Measurements from ENCODE around the gene AHSA1. TPM values are rescaled to one million over a fixed set of nuclear protein-coding genes. Genes with fewer than 3 reads are reported as not detected.

AHSA1 gene
- 77.5 and 96.1 TPM in 2 replicates for total RNA-seq

GRCh38 chr14:77457522-77458248, at the start of gene AHSA1, which contains the start of gene VIPAS39:
TSS of gene AHSA1 (plus strand) at chr14:77458093. CDS start at chr14:77458190, 97 bp downstream.
TSS of gene VIPAS39 (minus strand) at chr14:77457601. CDS start at chr14:77454102, 3,499 bp downstream.

GRCh38 chr14:77423423-77423822, 34.5 kb upstream of the AHSA1 start, which contains the start of gene NOXRED1:
TSS of gene NOXRED1 (minus strand) at chr14:77423523. CDS start at chr14:77422889, 634 bp downstream.

GRCh38 chr14:77498120-77498979, 40.5 kb downstream of the AHSA1 start, which contains the start of gene ISM2:
TSS of gene ISM2 (minus strand) at chr14:77498816. CDS start at chr14:77498793, 23 bp downstream.

Small RNAs within 50 kb of the gene (small RNA-seq; reads per million reads assigned to genes)
- not detected for gene RF00404 (ENCODE audit: low replicate concordance)

Other genes with a start within 250 kb of the AHSA1 start
- not detected in 2 replicates for gene NGB, start 186.9 kb upstream of the AHSA1 start, total RNA-seq
- gene POMT2, start 137.2 kb upstream of the AHSA1 start, total RNA-seq, result 22.9 and 26.3 TPM in 2 replicates
- 23.5 and 54.5 TPM in 2 replicates for gene GSTZ1, start 137.1 kb upstream of the AHSA1 start, total RNA-seq
- 6.6 and 16.2 TPM in 2 replicates for gene TMED8, start 81.0 kb upstream of the AHSA1 start, total RNA-seq
- 1.5 and 3.6 TPM in 2 replicates for gene SAMD15, start 80.7 kb upstream of the AHSA1 start, total RNA-seq
- gene NOXRED1, start 34.6 kb upstream of the AHSA1 start, total RNA-seq, result 0.22 TPM in 1 of 2 replicates, not detected in the other
- 28.8 and 29.8 TPM in 2 replicates for gene VIPAS39, start 492 bp upstream of the AHSA1 start, total RNA-seq
- gene ISM2, start 40.7 kb downstream of the AHSA1 start, total RNA-seq, result 0.29 TPM in 1 of 2 replicates, not detected in the other
- gene SPTLC2, start 158.5 kb downstream of the AHSA1 start, total RNA-seq, result 26.0 and 58.6 TPM in 2 replicates
- gene ALKBH1, start 249.9 kb downstream of the AHSA1 start, total RNA-seq, result 9.8 and 12.6 TPM in 2 replicates

Measured in placental pericyte (primary cell).